ENCODE data around the gene IL22RA2.

IL22RA2 gene

GRCh38 chr6:137157601-137158000, 15.8 kb downstream of the IL22RA2 start:
- Histone ChIP-seq H3K23ac (ENCODE audit: low read depth, low read length, poor library complexity) (no peak overlapping the region), H3K9ac (ENCODE audit: low read depth, low read length, poor library complexity) (no peak overlapping the region), H2AK5ac (ENCODE audit: low read depth, low read length) (no peak overlapping the region), H4K91ac (ENCODE audit: low read depth, low read length, poor library complexity) (no peak overlapping the region), H2BK120ac (ENCODE audit: low read depth, low read length) (no peak overlapping the region), H2BK15ac (ENCODE audit: low read length) (no peak overlapping the region), H3K4me1 (ENCODE audit: control insufficient read depth in 2 of 2, insufficient read depth in 1 of 2, low read depth in 1 of 2, low read length in 2 of 2) (no peaks in the 10 kb centered on the region), H3K79me1 (ENCODE audit: low read depth, low read length) (no peaks in the 10 kb centered on the region), H3K4me2 (ENCODE audit: insufficient read depth, low read length, poor library complexity, severe bottlenecking) (no peak overlapping the region), H3K14ac (ENCODE audit: low read length) (no peak overlapping the region), H3K18ac (ENCODE audit: low read length) (no peak overlapping the region), H3K27me3 (ENCODE audit: control insufficient read depth in 3 of 3, insufficient read depth in 3 of 3, low read depth in 1 of 3, low read length in 3 of 3) (peaks cover 0 to 2% (median 0%) of the 10 kb centered on the region in 3 experiments), H2BK12ac (ENCODE audit: low read length) (no peak overlapping the region), H3K9me3 (replicated peaks in 1 of 2; ENCODE audit: control insufficient read depth in 2 of 2, insufficient read depth in 1 of 2, low read depth in 1 of 2, low read length in 2 of 2) (no peaks in the 10 kb centered on the region), H4K8ac (ENCODE audit: low read depth, low read length) (no peak overlapping the region), H3K27ac (replicated peaks; ENCODE audit: low read length) (no peak overlapping the region), H3K36me3 (replicated peaks in 1 of 2; ENCODE audit: control insufficient read depth in 2 of 2, insufficient read depth in 2 of 2, low read length in 2 of 2) (no peaks in the 10 kb centered on the region), H2AFZ (ENCODE audit: low read length) (no peak overlapping the region), H3K4ac (ENCODE audit: low read length) (no peak overlapping the region), H2BK5ac (ENCODE audit: low read length) (no peak overlapping the region), H3K4me3 (ENCODE audit: low read length in 2 of 2) (no peak overlapping the region)
- DNase-seq (ENCODE audit: low spot score): no peak
- no CpG with 5 or more reads among the region's 4 CpGs for WGBS, 2 donors (ENCODE audit: extremely low coverage in 2 of 2, insufficient read length in 2 of 2, insufficient replicate concordance in 1 of 2)

DNA sequence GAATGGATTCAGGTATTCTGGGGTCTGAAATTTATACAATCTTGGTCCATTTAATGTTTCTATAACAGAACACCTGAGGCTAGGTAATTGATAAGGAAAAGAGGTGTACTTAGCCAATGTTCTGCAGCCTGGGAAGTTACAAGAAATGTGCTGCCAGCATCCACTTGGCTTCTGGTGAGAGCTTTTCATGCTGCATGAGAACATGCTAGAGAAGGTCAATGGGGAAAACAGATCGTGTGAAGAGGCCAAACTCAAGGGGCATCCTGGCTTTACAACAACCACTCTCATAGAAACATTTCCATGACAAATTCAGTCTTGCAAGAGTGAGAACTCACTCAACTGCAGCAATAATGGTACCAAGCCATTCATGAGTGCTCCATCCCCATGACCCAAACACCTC, 16.8 kb downstream of the IL22RA2 start:
- peaks cover 0 to 2% (median 0%) of the 10 kb centered on the region in 3 experiments for H3K27me3 ChIP-seq (ENCODE audit: control insufficient read depth in 3 of 3, insufficient read depth in 3 of 3, low read depth in 1 of 3, low read length in 3 of 3)
- no peak overlapping the region for H3K4me2 ChIP-seq (ENCODE audit: insufficient read depth, low read length, poor library complexity, severe bottlenecking)
- H2BK15ac ChIP-seq (ENCODE audit: low read length): no peak overlapping the region
- no peak overlapping the region for H3K14ac ChIP-seq (ENCODE audit: low read length)
- H3K18ac ChIP-seq (ENCODE audit: low read length): no peak overlapping the region
- WGBS, 2 donors (ENCODE audit: extremely low coverage in 2 of 2, insufficient read length in 2 of 2, insufficient replicate concordance in 1 of 2): no CpG with 5 or more reads among the region's 1 CpG
- H3K23ac ChIP-seq (ENCODE audit: low read depth, low read length, poor library complexity): no peak overlapping the region
- no peak for DNase-seq (ENCODE audit: low spot score)
- no peak overlapping the region for H4K91ac ChIP-seq (ENCODE audit: low read depth, low read length, poor library complexity)
- H2AFZ ChIP-seq (ENCODE audit: low read length): no peak overlapping the region
- H3K36me3 ChIP-seq (replicated peaks in 1 of 2; ENCODE audit: control insufficient read depth in 2 of 2, insufficient read depth in 2 of 2, low read length in 2 of 2): no peaks in the 10 kb centered on the region
- H4K8ac ChIP-seq (ENCODE audit: low read depth, low read length): no peak overlapping the region
- H2AK5ac ChIP-seq (ENCODE audit: low read depth, low read length): no peak overlapping the region
- H3K9me3 ChIP-seq (replicated peaks in 1 of 2; ENCODE audit: control insufficient read depth in 2 of 2, insufficient read depth in 1 of 2, low read depth in 1 of 2, low read length in 2 of 2): no peaks in the 10 kb centered on the region
- H3K27ac ChIP-seq (replicated peaks; ENCODE audit: low read length): no peak overlapping the region
- H2BK120ac ChIP-seq (ENCODE audit: low read depth, low read length): no peak overlapping the region
- H3K4me1 ChIP-seq (ENCODE audit: control insufficient read depth in 2 of 2, insufficient read depth in 1 of 2, low read depth in 1 of 2, low read length in 2 of 2): no peaks in the 10 kb centered on the region
- H2BK12ac ChIP-seq (ENCODE audit: low read length): no peak overlapping the region
- H3K79me1 ChIP-seq (ENCODE audit: low read depth, low read length): no peaks in the 10 kb centered on the region
- H3K4me3 ChIP-seq (ENCODE audit: low read length in 2 of 2): no peak overlapping the region
- H3K4ac ChIP-seq (ENCODE audit: low read length): no peak overlapping the region
- H2BK5ac ChIP-seq (ENCODE audit: low read length): no peak overlapping the region
- H3K9ac ChIP-seq (ENCODE audit: low read depth, low read length, poor library complexity): no peak overlapping the region

DNA sequence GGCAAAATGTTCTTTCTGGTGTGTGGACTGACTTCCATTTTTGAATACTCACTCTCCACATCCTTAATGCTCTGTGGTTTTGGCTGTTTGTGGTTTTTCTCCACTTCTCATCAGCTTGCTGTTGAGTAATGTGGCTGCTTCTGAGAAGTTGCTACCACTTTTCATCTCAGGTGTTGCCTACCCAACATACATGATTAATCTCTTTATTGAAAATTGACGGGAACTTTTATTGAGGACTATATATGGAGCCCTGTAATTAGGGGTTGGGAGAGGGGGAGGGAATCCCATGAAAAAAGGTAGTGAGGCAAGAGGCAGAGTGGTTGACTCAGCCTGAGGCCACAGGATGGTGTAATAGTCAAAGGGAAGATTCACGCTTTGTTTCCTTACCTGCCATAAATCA, 17.6 kb downstream of the IL22RA2 start:
- Histone ChIP-seq H2AK5ac (ENCODE audit: low read depth, low read length) (no peak overlapping the region), H3K36me3 (replicated peaks in 1 of 2; ENCODE audit: control insufficient read depth in 2 of 2, insufficient read depth in 2 of 2, low read length in 2 of 2) (no peaks in the 10 kb centered on the region), H3K23ac (ENCODE audit: low read depth, low read length, poor library complexity) (no peak overlapping the region), H3K79me1 (ENCODE audit: low read depth, low read length) (no peaks in the 10 kb centered on the region), H3K9me3 (replicated peaks in 1 of 2; ENCODE audit: control insufficient read depth in 2 of 2, insufficient read depth in 1 of 2, low read depth in 1 of 2, low read length in 2 of 2) (no peaks in the 10 kb centered on the region), H2BK120ac (ENCODE audit: low read depth, low read length) (no peak overlapping the region), H3K4me2 (ENCODE audit: insufficient read depth, low read length, poor library complexity, severe bottlenecking) (no peak overlapping the region), H3K27me3 (ENCODE audit: control insufficient read depth in 3 of 3, insufficient read depth in 3 of 3, low read depth in 1 of 3, low read length in 3 of 3) (peaks cover 0 to 2% (median 0%) of the 10 kb centered on the region in 3 experiments), H3K4ac (ENCODE audit: low read length) (no peak overlapping the region), H2BK5ac (ENCODE audit: low read length) (no peak overlapping the region), H3K27ac (replicated peaks; ENCODE audit: low read length) (no peak overlapping the region), H3K4me1 (ENCODE audit: control insufficient read depth in 2 of 2, insufficient read depth in 1 of 2, low read depth in 1 of 2, low read length in 2 of 2) (no peaks in the 10 kb centered on the region), H3K14ac (ENCODE audit: low read length) (no peak overlapping the region), H3K4me3 (ENCODE audit: low read length in 2 of 2) (no peak overlapping the region), H3K18ac (ENCODE audit: low read length) (no peak overlapping the region), H4K91ac (ENCODE audit: low read depth, low read length, poor library complexity) (no peak overlapping the region), H2BK12ac (ENCODE audit: low read length) (no peak overlapping the region), H2AFZ (ENCODE audit: low read length) (no peak overlapping the region), H2BK15ac (ENCODE audit: low read length) (no peak overlapping the region), H3K9ac (ENCODE audit: low read depth, low read length, poor library complexity) (no peak overlapping the region), H4K8ac (ENCODE audit: low read depth, low read length) (no peak overlapping the region)
- DNase-seq (ENCODE audit: low spot score): no peak
- no CpG with 5 or more reads among the region's 2 CpGs for WGBS, 2 donors (ENCODE audit: extremely low coverage in 2 of 2, insufficient read length in 2 of 2, insufficient replicate concordance in 1 of 2)

DNA sequence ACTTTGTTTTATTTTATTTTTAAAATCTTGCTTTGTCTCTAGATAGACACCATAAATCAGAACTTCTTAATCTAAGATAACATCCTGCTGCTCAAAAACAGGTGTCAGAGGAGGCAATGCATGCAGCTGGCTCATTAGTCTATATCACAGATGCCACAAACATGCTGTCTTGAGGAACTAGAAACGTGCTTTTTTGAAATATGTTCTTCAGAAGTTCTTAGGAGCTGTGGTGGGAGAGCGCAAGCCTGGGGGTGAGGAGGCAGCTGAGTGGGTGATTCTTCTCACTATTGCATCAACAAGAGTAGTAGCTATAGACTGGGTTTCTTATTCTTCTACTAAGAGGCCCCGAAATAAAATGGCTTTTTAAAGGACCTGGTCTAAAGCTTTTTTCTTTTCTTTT, 23.4 kb downstream of the IL22RA2 start:
- no peak for DNase-seq (ENCODE audit: low spot score)
- Histone ChIP-seq H3K18ac (ENCODE audit: low read length) (no peak overlapping the region), H3K4me3 (ENCODE audit: low read length in 2 of 2) (no peak overlapping the region), H3K4me2 (ENCODE audit: insufficient read depth, low read length, poor library complexity, severe bottlenecking) (no peak overlapping the region), H4K8ac (ENCODE audit: low read depth, low read length) (no peak overlapping the region), H3K14ac (ENCODE audit: low read length) (no peak overlapping the region), H3K9me3 (replicated peaks in 1 of 2; ENCODE audit: control insufficient read depth in 2 of 2, insufficient read depth in 1 of 2, low read depth in 1 of 2, low read length in 2 of 2) (no peaks in the 10 kb centered on the region), H2BK5ac (ENCODE audit: low read length) (no peak overlapping the region), H3K23ac (ENCODE audit: low read depth, low read length, poor library complexity) (no peak overlapping the region), H2BK12ac (ENCODE audit: low read length) (no peak overlapping the region), H3K79me1 (ENCODE audit: low read depth, low read length) (no peaks in the 10 kb centered on the region), H3K4me1 (ENCODE audit: control insufficient read depth in 2 of 2, insufficient read depth in 1 of 2, low read depth in 1 of 2, low read length in 2 of 2) (no peaks in the 10 kb centered on the region), H3K36me3 (replicated peaks in 1 of 2; ENCODE audit: control insufficient read depth in 2 of 2, insufficient read depth in 2 of 2, low read length in 2 of 2) (no peaks in the 10 kb centered on the region), H3K27ac (replicated peaks; ENCODE audit: low read length) (no peak overlapping the region), H2BK15ac (ENCODE audit: low read length) (no peak overlapping the region), H2BK120ac (ENCODE audit: low read depth, low read length) (no peak overlapping the region), H4K91ac (ENCODE audit: low read depth, low read length, poor library complexity) (no peak overlapping the region), H2AFZ (ENCODE audit: low read length) (no peak overlapping the region), H3K4ac (ENCODE audit: low read length) (no peak overlapping the region), H3K9ac (ENCODE audit: low read depth, low read length, poor library complexity) (no peak overlapping the region), H3K27me3 (ENCODE audit: control insufficient read depth in 3 of 3, insufficient read depth in 3 of 3, low read depth in 1 of 3, low read length in 3 of 3) (no peaks in the 10 kb centered on the region), H2AK5ac (ENCODE audit: low read depth, low read length) (no peak overlapping the region)
- WGBS, 2 donors (ENCODE audit: extremely low coverage in 2 of 2, insufficient read length in 2 of 2, insufficient replicate concordance in 1 of 2): no CpG with 5 or more reads among the region's 3 CpGs
